Fibroblast of skin of right quadriceps (primary cell): ENCODE data around the gene ANKRD24.
"Not testable (repeated sequence)": the region's sequence is repeated elsewhere in the genome, so short reads cannot be mapped to it uniquely, and the experiment has no call there.

Experiments
- DNase-seq: peaks from one replicate; pipeline ENCODE4 v3.0.0-alpha.2; 2013

The ANKRD24 gene

DNA sequence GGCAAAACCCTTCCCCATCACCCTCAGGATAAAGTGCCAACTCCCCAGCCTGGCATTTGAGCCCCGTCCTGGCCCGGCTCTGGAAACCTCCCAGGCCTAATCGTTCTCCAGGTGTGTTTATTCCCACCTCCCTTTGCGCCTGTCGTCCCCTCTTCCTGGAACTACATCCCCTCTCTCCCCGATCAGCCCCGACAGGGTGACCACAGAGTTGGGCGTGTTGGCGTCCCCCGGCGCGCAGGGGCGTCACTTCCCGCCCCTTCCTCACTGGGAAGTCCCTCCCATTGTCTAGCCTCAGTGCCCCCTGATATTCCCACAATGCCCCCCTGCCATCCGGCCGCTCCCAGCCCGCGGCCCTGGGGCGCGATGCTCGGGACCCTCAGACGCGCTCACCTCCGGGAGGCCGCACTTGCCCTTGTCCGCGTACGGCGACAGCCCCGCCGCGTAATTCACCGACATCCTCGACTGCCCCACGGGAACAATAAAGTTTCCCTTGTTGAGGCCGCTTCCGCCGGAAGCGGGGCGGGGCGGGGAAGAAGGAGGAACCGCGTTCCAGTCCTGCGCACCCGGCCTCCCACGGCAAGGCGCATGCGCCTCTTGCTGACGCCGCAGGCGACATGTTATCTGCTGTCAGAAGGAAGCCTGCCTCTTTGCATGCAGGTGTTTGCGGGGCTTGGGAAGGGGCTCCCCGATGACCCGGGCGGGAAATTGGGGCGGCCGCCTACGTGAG is at the start of gene ANKRD24, which contains the start of gene SIRT6:
TSS of gene ANKRD24 (plus strand) at position 606 of the 727 bp plus-strand sequence. CDS start 3,737 bp downstream, outside the sequence.
TSS of gene SIRT6 (minus strand) at position 480 of the 727 bp plus-strand sequence. CDS start at position 456, 24 bp downstream.
- DNase-seq: peak; percentile 94

DNA sequence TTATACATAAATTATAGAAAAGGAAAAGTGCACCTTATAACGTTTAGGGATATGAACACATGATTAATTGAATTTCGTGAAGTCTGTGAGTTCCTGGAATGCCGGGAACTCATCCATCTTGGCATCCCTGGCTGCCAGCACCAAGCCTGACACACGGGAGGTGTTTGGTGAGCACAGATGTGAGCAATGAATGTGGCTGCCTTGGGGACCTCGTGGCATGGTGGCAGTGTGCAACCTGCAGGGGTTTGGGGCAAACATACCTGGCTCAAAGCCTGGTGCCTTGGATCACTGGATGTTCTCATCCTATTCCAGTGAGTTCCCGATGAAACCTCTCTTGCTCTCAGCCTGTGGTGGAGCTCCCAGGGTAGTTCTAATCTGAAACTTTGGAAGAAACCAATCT is 48.1 kb upstream of the ANKRD24 start:
- no peak for DNase-seq

DNA sequence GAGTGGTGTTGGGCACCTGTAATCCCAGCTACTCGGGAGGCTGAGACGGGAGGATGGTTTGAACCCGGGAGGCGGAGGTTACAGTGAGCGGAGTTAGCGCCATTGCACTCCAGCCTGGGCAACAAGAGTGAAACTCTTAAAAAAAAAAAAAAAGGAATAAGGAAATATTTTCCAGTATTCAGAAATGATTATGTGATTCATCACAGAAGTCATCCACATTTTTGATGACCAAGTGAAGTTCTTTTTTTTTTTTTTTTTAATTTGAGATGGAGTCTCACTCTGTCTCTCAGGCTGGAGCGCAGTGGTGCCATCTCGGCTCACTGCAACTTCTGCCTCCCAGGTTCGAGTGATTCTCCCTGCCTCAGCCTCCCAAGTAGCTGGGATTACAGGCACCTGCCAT is 47.1 kb upstream of the ANKRD24 start:
- DNase-seq: not testable (repeated sequence)

DNA sequence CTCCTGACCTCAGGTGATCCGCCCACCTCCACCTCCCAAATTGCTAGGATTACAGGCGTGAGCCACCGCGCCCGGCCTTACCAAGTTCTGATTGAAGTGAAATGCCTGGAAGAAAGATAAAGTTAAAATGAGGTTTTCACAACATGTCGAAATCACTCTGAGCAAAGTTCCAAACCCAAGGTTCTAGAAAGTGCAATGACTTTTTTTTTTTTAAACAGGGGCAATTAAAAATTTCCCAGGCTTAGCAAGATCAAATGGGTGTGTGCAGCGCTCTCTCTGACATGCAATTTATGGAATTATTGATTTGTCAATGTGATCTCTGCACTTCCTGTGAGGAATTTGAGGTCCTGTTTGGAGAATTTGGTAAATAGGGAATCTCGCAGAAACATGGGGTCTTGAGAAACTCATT is 45.8 kb upstream of the ANKRD24 start:
- DNase-seq: no peak

DNA sequence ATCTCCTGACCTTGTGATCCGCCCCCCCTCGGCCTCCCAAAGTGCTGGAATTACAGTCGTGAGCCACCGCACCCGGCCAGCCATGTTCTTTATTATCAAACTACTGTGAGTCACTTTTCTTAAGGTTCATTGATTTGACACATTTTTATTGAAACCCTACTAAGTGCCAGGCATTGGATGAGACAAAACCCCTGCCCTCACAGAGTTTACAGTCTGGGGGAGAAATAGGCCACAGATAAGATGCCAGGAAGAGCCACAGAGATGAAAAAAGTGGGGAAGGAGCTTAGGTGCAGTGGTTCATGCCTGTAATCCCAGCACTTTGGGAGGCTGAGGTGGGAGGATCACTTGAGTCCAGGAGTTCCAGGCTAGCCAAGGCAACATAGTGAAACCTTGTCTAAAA is 44.0 kb upstream of the ANKRD24 start:
- DNase-seq: no peak

DNA sequence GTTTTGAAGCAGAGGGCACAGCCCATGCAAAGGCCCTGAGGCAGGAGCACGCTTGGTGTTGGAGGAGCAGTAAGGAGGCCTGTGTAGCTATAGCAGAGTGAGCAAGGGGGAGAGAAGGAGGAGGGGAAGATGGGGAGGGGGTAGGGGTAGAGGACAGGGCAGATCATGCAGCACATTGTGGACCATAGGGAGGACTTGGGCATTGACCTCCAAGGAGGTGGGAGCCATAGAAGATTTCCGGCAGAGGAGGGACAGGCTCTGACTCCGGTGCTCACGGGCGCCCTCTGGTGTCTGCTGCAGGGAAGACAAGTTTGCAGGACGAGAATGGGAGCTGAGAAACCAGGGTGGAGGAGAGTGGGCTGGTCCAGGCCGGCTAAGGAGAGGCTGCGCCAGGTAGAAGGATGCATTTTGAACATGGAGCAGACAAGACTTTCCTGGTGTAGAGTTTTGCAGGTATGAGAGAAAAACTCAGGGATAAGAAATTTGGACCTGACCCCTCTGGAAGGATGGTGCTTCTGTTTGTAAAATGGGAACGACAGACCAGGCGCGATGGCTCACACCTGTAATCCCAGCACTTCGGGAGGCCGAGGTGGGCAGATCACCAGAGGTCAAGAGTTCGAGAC is 42.8 kb upstream of the ANKRD24 start:
- peak; percentile 38 for DNase-seq

DNA sequence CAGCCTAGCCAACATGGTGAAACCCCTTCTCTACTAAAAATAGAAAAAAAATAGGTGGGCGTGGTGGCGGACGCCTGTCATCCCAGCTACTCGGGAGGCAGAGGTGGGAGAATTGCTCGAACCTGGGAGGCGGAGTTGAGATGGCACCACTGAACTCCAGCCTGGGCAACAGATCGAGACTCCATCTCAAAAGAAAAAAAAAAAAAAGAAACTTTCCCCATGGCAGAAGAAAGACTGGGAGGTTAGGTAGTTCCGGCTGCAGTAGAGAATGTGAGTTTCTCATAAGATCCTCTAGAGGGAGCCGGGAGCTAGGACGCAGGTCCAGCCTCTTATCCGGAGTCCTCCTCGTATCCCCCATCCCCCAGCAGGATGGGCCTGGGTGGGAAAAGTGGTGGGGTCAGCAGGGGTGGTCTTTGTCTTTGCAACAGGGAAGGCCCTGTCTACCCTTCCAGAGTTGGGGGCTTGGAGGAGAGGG is 42.2 kb upstream of the ANKRD24 start:
- peak; percentile 52 for DNase-seq

DNA sequence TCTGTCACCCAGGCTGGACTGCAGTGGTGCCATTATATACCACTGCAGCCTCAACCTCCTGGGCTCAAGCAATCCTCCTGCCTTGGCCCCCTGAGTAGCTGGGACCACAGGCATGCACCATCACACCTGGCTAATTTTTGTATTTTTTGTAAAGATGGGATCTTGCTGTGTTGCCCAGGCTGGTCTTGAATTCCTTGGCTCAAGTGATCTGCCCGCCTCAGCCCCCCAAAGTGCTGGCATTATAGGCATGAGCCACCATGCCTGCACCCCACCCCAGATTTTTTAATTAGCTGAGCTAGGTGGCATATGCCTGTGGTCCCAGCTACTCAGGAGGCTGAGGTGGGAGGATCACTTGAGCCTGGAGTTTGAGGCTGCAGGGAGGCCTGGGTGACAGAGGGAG is 39.6 kb upstream of the ANKRD24 start:
- DNase-seq: not testable (repeated sequence)

DNA sequence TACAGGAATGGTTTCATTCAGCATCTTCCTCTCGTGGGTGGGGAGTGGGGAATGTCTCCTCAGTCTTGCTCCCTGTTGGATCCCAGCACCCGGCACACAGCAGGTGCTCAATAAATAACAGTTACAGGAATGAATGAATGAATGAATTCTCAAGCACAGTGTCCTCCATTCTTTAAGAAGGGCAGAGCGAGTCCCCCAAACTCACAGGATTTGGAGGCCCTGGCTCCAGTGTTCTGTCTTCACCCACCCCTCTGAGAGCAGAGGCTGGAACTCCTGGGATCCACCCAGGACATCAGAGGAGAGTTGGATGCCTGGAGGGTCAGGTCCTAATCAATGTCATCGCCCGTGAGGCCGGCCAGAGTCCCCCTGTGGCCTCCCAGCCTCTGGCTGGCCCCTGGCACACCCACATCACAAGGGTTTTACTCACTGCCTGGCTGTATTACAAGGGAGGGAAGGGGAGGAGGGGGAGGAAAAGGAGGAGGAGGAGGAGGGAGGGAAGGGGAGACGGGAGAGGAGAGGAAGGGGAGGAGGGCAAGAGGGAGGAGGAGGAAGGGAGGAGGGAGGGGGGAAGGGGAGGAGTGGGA is 37.7 kb upstream of the ANKRD24 start:
- DNase-seq: peak; percentile 25

DNA sequence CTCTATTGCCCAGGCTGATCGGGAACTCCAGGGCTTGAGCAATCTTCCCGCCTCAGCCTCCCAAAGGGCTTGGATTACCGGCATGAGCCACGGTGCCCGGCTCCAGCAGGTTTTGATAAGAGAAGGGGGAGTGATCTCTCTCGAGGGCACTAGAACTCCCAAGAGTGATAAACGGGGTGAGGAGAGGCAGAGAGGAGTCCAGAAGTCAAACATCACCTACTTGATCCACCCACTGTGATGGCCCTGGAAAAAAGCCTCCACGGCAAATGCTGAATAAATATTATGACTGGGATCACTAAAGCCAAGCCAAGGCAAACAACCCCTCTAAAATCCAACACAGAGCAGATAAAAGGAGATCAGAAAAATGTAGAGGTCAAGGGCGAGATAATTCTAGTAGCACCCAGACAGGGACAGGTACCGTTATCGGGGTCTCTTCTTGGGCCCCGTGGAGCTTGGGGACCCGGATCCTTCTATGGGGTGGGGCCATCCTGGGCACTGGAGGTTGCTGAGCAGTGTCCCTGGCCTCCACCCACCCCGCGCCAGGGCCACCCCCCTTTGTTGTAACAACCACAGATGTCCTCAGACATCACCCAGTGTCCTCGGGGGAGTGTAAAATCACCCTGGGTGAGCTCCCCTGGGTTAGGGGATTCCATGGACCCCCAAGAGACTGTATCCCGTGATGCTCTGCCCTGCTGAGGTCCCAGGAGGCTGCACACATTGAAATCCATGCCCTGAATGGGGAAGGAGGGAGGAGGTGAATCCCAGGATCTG is 32.8 kb upstream of the ANKRD24 start:
- DNase-seq: no peak

DNA sequence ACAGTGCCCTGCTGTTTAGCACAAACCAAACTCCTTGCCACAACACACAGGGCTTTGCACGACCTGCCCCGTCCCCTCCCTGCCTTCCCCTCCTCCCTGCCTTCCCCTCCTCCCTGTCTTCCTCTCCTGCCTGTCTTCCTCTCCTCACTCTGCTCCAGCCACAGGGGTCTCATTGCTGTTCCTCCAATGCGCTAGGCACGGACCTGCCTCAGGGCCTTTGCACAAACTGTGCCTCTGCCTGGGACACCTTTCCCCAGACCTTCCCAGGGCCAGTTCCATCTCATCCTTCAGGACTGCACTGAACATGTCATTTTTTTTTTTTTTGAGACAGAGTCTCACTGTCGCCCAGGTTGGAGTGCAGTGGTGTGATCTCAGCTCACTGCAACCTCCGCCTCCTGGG is 30.9 kb upstream of the ANKRD24 start:
- no peak for DNase-seq

DNA sequence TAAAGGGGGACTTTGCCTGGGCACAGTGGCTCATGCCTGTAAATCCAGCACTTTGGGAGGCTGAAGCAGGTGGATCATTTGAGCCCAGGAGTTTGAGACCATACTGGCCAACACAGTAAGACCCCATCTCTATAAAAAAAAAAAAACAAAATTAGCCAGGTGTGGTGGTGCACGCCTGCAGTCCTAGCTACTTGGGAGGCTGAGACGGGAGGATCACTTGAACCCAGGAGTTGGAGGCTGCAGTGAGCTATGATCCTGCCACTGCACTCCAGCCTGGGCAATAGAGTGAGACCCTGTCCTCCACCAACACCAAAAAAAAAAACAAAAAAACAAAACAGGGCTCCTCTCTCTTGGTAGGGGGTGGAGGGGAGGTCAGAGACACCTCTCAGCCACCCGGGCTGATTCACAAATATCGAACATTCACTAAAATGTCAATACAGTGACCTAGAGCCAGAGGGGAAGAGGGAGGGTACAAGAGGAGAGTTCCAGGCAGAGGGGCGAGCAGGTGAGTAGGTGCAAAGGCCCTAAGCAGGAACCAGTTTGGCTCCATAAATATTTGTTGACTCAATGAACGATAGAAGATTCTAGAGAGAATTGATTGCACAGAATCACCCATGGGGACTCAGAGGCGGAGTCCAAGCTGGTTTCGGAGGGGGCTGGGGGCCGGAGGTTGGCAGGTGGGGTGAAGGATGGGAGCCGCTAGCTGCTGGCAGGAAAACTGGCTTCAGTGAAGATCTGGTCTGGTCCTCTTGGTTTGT is 30.1 kb upstream of the ANKRD24 start:
- DNase-seq: no peak

DNA sequence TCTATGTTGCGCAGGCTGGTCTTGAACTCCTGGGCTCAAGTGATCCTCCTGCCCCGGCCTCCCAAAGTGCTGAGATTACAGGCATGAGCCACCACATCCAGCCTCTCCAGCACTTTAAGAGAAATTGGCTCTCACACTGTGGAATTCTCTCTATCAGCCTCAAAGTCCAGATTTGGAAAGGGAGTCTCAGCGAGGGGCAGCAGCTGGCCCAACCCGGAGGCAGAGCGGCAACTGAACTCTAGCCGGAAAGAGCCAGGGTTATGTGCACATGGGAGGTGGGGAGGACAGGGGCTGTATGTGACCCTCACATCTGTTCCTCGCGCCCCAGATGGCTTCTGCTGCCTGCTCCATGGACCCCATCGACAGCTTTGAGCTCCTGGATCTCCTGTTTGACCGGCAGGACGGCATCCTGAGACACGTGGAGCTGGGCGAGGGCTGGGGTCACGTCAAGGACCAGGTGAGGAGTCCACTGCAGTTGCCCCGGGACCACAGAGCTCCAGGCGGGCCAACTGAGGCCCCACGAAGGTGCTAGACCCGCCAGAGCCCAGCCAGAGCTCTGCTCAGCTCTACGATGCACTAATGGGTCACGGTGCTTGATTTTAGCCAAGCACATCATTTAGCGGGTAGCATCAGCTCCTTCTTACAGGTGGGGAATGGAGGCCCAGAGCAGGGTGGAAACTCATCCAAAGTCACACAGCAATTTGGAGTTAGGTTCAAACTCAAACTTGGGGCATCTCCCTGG is 27.7 kb upstream of the ANKRD24 start:
- no peak for DNase-seq

DNA sequence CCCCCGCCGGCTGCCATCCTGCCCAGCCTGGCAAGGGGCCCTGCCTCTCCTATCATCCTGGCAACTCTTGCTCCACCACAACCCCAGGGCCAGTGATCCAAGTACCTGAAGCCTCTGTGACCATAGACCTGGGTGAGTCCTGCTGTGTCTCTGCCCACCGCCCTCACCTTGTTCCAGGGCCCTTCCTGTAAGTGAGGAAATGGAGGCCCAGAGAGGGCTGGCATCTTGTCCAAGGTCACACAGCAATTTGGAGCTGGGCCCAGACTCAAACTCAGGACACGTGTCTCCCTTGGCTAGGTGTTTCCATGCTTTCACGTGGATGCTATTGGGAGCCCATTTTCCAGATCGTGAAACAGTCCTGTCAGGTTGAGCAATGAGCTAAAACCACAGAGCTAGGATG is 25.3 kb upstream of the ANKRD24 start:
- DNase-seq: no peak

DNA sequence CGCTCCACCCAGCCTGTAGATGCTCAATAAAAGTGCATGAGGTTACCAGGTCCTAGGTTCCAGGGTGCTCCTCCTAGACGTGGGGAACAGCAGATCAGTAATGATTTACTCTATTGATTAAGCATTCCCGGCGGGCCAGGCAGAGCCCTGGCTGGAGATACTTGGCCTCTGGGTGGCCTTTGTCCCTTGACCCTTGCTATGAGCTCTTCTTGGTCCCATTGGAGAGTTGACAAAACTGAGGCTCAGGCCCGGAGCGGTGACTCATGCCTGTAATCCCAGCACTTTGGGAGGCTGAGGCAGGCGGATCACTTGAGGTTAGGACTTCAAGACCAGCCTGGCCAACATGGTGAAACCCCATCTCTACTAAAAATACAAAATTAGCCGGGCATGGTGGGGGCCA is 24.5 kb upstream of the ANKRD24 start:
- DNase-seq: not testable (repeated sequence)

DNA sequence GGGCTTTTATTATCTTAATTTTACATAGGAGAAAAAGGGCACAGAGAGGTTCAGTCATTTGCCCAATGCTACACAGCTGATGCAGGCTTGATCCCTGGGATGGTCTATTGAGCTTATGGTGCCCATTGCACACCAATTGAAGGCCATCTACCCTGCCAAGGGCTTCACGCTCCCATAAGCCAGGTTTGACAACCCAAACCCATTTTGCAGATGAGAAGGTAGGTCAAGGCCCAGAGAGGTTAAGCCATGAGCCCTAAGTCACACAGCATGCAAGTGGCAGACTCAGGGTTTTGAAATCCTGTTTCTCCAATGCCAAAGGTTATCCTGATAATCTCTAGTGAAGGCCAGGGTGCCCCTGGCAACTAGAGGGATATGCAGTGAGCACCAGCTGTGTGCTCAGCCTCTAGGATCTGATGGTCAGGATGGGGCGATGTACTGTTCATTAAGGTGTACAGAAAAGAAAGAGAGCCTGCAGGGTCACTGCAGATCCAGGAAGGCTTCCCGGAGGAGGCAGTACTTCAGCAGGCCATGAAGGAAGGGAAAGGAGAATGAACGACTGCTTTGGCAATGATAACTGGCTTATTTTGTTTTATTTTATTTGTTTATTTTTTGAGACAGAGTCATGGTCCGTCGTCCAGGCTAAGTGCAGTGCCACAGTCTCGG is 20.9 kb upstream of the ANKRD24 start:
- no peak for DNase-seq

DNA sequence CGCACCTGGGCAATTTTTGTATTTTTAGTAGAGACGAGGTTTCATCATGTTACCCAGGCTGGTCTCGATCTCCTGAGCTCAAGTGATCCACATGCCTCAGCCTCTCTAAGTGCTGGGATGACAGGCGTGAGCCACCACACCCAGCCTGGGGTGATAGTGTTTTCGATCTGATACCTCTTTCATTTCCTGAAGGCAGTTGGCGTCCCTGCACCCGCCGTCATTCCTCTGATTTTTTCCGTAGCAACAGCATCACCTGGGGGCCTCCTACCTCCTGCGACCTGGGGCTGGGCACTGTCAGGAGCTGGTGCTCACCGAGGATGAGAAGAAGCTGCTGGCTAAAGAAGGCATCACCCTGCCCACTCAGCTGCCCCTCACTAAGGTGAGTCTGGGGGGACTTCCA is 18.2 kb upstream of the ANKRD24 start:
- no peak for DNase-seq

DNA sequence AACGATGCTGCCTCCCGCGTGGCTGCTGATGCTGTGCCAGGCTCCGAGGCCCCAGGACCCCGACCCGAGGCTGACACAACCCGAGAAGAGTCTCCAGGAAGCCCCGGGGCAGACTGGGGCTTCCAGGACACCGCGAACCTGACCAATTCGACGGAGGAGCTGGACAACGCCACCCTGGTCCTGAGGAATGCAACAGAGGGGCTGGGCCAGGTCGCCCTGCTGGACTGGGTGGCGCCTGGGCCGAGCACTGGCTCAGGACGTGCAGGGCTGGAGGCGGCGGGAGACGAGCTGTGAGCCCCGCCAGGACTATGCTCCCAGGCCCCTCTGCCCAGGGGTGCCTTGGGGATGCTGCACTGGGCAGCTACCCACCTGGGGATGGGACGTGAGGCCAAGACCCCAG is 10.8 kb upstream of the ANKRD24 start:
- no peak for DNase-seq

DNA sequence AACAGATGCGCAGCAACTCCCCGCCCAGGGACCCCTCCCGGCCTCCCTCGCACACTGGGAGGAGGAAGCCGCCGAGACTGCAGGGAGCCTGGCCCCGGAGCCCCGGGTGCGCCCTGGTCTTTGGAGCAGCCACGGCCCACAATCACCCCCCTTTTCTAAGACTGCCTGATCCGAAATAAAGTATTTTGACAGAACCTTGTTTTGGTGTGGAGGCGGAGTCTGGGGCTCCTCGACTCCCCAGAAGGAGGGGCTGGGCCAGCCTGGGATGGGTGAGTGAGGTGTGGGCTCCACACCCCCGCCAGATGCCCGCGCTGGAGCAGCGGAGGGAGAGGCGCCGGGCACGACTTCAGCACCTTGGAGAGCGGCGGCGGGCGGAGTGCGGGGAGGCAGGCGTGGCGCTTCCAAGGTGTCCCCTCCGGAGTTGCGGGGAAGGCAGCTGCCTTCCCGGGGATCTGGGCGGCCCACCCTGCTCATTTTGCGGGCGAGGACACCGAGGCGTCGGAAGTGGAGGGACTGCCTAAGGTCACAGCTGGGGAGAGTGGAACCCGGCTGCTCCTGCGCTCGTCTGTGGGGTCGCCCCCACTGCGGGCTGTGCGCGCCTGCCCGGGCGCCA is 9.5 kb upstream of the ANKRD24 start:
- DNase-seq: peak; percentile 39

DNA sequence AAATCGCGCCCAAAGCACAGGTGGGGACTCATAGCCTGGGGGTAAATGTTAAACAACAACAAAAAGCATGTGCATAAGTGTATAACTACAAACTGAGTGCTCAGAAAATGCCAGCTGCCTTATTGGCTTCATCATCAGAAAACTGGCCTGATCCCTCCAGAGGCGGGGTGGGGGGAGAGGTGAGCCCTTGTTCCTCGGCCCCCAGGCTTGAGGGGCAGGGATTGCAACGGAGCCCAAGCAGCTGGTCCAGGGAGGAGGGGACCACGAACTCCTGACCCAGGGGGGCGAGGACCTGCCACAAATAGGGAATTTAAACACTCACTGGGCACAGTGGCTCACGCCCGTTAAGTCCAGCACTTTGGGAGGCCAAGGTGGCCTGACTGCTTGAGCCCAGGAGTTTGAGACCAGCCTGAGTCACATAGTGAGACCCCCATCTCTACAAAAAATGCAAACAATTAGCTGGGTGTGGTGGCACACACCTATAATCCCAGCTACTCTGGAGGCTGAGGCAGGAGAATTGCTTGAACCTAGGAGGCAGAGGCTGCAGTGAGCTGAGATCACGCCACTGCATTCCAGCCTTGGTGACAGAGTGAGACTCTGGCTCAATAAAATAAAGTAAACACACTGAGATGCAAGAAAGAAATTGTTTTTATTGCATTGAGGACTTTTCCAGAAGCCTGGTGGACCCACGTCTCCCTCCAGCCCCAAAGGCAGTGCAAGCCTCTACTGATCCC is 8.8 kb upstream of the ANKRD24 start:
- no peak for DNase-seq
